ENCODE measurements around the gene PHACTR3.

PHACTR3 gene

GRCh38 chr20:59574308-59574707 lies 30.0 kb upstream of the PHACTR3 start:
- DNase-seq (ENCODE audit: low spot score), result no peak

GRCh38 chr20:59575216-59575615 lies 29.1 kb upstream of the PHACTR3 start:
- no peak for DNase-seq (ENCODE audit: low spot score)

DNA sequence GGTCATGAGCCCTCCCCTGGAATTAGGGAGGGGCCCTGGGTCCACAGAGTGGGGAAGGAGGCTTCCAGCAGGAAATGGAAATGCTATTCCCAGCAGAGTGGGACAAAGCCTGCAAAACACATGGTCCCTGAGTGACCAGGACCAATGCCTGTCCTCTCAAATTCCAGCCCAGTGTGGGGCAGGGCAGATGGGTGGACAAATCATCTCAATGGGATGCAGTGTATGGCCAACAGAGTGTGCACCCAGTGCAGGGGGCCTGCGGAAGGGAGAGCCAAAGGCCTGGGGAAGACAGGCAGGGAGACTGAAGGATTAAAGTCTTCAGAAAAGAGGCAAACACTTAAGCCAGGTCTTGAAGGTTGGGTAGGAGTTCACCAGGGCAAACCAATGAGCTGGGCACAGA lies 28.7 kb upstream of the PHACTR3 start:
- no peak for DNase-seq (ENCODE audit: low spot score)

- DNase-seq (ENCODE audit: low spot score), result no peak
Observed at GRCh38 chr20:59576216-59576953, 28.0 kb upstream of the PHACTR3 start.

DNA sequence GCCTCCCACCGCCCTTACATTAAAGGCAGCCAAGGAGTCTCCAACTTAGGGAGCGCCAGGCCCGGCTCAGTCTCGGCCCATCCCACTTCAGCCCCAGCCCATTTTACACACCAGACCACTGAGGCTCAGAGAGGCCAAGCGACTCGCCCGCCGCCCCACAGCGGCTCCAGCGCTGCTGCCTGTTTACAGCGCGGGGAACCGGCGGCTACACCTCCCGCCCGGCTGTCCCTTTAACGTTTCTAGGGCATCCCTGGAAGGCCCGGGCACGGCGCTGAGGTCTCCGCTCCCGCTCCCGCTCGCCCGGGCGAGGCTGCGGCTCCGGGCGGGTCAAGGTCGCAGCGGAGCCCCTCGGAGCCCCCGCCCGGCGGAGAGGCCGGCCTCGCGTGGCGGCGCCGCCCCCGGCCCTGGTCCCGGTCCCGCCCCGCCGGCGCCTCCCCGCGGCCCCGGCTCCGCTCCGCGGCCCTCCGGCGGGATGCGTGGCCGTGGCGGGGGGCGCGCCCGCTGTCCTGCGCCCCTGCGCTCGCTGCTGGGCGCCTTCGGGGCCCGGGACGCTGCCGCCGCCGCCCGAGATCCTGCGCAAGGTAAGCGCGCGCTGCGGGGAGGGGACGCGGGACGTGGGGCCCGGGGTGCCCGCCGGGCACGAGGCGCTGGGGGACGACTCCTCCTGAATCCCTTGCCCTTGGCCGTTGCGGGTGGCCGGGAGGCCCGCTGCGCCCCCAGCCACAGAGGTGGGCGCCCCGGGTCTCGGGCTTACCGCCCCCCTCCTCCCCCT lies 27.1 kb upstream of the PHACTR3 start:
- DNase-seq (ENCODE audit: low spot score), result no peak

GRCh38 chr20:59577809-59578435 lies 26.4 kb upstream of the PHACTR3 start:
- DNase-seq (ENCODE audit: low spot score), result no peak

DNA sequence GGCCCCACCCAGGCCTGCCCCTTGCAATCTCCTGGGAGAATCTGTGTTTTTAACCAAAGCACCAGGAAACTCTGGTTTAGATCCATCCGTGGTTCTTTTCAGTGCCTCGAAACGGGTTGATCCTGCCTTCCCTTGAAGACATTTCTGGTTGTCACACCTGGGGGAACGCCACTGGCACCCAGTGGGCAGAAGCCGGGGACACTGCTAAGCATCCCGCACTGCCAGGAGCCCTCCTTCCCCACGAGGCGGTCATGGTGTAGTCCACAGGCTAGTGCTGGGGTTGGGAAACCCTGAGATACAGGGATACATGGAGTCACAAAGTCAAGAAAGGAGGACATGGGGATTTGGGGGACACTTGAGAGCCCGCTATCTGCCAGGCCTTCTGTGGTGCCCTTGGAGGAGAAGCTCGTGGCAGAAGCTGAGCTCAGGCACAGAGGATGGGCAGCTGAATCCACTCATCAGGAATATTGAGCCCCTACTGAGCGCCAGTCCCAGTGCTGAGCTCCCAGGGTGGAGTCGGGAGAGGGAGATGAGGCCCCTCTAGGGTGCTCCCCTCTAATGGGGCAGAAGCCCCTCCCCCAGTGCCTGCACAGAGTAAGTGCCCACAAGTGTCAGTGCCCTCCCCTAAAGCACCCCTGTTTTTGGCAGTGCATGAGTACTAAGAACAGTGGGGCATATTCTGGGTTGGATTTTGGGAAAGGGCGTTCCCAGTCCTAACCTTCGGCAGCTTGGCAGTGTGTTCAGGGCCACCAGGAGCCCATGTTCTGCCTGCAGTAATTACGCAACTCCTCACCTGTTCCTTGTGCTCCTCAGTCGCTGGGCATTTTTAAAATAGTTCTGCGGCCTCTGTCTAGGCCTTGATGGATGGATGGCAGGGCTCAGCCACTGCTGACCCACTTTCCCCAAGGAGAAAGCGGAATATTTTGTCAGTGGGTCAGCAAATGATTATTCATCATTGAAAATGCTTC lies 25.6 kb upstream of the PHACTR3 start:
- DNase-seq (ENCODE audit: low spot score), result no peak

DNA sequence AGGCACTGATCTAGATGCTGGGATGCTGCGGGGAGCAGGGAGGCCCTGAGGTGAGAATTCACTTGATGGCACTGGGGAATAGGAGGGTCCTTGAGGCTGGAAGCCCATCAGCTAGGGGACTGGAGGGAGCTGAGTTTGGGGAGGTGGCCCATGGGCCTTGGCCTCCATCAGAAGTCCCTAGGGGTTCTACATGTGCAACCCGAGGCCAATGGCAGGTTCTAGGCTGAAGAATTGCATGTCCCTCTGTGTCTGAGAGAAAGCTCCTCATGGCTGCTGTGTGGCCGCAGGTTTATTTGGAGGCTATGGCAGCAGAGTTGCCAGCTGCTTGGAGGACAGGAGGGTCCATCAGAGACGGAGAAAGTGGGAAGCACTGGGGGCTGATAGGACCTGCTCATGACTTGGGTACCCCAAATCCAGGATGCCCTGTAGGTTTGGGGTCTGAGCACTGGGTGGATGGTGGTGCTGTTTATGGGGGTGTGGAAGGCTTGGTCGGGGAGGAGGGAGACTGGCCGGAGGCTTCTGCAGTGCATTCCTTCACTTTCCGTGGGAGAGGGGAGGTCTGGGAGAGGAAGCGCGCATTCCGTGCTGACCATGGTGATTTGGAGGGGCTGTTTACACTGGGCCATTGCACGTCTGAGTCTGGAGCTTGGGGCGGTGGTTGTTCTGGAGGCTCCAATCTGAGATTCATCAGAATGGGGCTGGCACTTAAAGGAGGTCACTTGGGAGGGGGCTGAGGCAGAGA lies 24.8 kb upstream of the PHACTR3 start:
- DNase-seq (ENCODE audit: low spot score), result no peak

- DNase-seq (ENCODE audit: low spot score), result no peak
Observed at GRCh38 chr20:59580146-59580946, 24.0 kb upstream of the PHACTR3 start.

- no peak for DNase-seq (ENCODE audit: low spot score)
Observed at GRCh38 chr20:59580991-59581401, 23.3 kb upstream of the PHACTR3 start.

- no peak for DNase-seq (ENCODE audit: low spot score)
Observed at GRCh38 chr20:59581993-59582679, 22.2 kb upstream of the PHACTR3 start.

DNA sequence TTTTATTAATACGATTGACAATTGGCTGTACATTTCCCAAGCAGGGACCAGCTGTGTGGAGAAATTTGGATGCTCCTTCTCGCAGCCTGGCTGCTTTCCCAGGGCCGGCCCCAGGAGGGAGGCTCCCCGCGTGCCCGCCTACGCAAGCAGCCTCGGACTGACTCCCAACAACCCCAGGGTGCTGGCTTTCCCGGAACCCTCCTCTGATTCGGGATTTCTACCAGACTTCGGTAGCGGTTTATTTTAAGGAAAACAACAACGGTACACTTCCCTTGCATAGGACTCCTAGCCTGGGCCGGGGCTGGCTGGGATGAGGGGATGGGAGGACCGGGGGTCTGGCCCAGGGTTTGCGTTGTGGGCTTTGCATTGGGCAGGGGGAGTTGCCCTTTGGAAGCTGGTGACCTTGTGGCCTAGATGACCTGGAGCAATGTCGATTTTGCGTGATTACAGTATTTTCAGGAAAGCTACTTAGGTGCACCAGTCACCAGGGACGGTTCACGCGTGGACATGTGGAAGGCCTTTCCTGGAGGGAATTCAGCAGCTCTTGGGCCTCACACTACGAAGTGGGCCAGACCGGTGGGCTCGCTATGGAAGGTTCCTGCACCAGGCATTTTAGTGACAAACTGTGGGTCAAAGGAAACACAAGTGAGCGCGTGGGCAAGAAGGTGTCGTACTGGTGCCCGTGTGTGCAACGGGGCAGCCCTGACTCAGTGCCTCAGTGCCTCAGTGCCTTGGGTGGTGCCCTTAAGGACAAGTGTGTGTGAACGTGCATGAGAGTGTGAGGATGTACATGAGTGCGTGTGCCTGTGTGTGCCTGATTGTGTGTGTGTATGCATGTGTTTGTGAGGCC lies 20.7 kb upstream of the PHACTR3 start:
- no peak for DNase-seq (ENCODE audit: low spot score)

GRCh38 chr20:59584278-59584925 lies 19.9 kb upstream of the PHACTR3 start:
- DNase-seq (ENCODE audit: low spot score), result no peak

DNA sequence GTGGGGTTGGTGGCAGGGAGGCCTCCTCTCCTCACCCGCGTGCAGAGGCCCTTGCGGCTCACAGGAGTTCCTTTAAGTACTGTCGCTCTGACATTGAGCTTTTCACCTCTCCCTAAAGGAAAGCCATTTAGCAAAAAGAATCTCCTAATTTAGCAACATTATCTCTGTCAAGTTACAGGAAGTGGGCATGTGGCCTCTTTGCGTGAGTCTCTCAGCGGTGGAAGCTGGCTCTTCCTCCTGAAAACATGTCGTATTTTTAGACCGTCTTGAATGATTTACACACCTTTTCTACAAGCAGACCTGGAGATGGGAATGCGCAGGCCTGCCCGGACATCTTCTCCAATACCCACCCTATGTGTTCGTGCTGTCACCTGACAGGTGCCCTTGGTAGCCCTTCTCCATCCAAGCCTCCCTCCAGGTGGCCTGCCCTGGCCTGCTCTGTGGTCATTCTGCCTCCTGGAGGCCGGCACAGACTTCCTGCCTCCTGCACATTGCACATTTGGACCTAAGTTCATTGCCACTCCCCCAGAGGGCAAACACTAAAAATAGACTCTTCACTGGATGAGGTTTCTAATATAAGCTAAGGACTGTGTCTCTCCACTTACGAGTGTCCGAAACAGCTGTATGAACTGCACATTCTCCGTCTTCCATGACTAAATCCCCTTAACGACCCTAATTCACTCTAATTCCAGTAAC lies 18.5 kb upstream of the PHACTR3 start:
- no peak for DNase-seq (ENCODE audit: low spot score)

DNA sequence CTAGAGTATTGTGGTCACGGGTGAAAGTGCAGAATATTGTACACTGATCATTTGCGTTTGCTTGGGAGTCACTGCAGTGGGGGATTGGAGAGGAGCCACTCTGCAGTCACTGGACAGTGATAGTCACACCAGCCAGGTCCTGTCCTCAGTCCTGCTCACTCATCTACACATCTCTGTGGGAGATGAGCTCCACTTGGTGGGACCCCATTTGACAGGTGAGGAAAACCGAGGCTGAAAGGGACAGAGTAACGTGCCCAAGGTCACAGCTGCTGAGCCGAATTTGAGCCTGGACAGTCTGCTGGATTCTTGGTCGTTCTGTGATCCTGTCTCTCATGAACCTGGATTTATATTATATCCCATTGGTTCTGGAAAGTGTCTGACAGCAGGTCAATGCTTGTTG lies 17.7 kb upstream of the PHACTR3 start:
- no peak for DNase-seq (ENCODE audit: low spot score)

DNA sequence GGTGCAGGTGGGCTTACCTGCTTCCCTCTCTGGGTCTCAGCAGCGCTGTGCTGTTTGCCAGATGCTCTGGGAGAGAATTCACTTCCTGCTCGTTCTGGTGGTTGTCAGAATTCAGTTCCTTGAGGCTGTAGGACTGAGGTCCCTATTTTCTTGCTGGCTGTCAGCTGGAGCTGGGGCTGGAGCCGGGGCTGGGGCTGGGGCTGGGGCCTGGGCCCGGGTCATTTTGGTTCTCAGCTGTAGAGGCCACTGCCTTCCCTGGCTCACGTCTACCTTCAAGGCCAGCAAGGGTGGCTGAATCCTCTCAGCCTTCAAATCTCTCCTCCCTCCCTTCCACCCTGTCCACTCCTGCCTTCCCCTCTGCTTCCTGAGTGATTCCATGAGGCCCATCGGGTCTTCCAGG lies 16.8 kb upstream of the PHACTR3 start:
- DNase-seq (ENCODE audit: low spot score), result no peak

- no peak for DNase-seq (ENCODE audit: low spot score)
Observed at GRCh38 chr20:59588236-59588855, 16.0 kb upstream of the PHACTR3 start.
